ENCODE measurements around the gene GPR21.

GPR21 gene

GRCh38 chr9:123000371-123001068 lies 32.9 kb upstream of the GPR21 start:
- no peak overlapping the region for H3K4me3 ChIP-seq (ENCODE audit: low read depth, low read length)
- TF ChIP-seq CTCF (IDR thresholded peaks at IDR 0.05; ENCODE audit: low read depth, low read length): no peak

DNA sequence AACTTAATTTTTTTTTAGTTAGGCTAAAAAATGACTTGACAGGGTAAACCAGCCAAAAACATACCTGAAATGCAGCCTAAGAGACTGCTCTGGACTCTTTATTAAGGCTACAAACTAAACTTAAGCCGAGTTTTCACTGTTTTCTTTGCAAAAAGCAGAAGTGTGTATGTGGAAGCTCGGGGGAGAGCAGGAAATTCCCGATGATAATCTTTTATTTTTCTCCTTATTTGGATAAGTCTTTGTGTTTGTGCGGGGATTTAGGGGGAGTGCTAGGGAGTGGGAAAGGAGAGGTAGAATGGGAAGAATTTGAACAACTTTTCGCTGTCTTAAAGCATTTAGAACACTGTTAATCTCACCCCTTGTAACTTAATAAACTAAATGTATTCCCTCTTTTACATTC lies 30.7 kb upstream of the GPR21 start:
- no peak for TF ChIP-seq CTCF (IDR thresholded peaks at IDR 0.05; ENCODE audit: low read depth, low read length)

DNA sequence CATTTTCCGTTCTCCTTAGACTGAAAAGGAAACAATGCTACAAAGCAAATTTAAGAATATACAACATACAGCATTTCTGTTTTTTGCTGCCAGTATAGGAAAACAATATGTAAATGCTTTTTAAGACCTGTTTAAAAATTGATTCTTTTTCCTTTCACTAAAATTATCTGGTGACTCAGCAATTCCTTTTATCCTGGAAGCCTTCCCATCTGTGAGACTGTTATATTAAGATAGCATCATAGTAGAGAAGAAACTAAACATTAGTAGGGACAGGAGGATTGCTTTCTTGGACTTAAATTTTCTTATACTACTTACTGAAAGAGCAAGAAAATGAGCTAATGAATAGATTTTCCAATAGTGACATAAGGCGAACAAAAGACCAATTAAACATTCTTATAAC lies 30.0 kb upstream of the GPR21 start:
- H3K4me3 ChIP-seq (ENCODE audit: low read depth, low read length): no peak overlapping the region
- no peak for TF ChIP-seq CTCF (IDR thresholded peaks at IDR 0.05; ENCODE audit: low read depth, low read length)

More for the DNA sequence above, 30.7 kb upstream of the GPR21 start:
- no peak overlapping the region for H3K4me3 ChIP-seq (ENCODE audit: low read depth, low read length)

DNA sequence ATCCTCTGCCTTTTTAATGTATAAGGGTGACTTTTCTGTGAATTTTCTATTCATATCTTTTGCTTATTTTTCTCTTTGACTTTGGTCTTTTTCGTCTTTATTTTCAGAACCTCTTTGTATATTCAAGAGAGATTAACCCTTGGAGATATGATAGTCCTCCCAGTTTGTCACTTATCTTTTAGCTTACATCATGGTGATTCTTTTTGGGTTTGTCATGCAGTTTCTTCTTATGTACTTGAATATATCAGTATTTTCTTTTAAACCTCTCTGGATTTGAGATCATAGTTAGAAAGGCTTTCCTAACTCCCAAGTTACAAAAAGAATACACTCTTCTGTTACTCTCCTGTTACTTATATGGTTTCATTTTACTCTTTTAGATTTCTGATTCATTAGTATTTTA lies 27.5 kb upstream of the GPR21 start:
- H3K4me3 ChIP-seq (ENCODE audit: low read depth, low read length): no peak overlapping the region
- TF ChIP-seq CTCF (IDR thresholded peaks at IDR 0.05; ENCODE audit: low read depth, low read length): no peak

DNA sequence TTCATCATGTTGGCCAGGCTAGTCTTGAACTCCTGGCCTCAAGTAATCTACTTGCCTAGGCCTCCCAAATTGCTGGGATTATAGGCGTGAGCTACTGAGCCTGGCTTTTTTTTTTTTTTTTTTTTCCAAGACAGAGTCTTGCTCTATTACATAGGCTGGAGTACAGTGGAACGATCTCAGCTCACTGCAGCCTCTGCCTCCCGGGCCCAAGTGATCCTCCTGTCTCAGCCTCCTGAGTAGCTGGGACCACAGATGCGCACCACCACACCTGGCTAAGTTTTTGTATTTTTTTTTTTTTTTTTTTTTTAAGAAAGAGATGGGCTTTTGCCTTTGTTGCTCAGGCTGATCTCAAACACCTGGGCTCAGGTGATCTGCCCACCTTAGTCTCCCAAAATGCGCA lies 26.2 kb upstream of the GPR21 start:
- no peak overlapping the region for H3K4me3 ChIP-seq (ENCODE audit: low read depth, low read length)
- no peak for TF ChIP-seq CTCF (IDR thresholded peaks at IDR 0.05; ENCODE audit: low read depth, low read length)

DNA sequence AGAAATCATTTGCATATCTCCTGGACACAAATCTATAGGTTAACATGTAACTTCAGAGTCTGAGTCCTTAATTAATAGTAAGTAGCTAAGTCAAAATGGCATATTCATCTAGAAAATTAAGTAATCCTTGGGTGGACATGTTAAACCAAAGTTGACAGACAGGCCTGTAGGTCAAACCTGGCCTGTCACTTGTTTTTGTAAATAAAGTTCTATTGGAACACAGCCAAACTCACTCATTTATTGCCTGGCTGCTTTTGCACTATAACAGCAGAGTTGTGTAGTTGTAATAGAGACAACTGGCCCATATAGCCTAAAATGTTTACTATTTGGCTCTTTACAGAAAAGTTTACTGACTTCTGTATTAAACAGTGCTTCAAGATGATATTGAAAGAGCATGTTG lies 24.6 kb upstream of the GPR21 start:
- TF ChIP-seq CTCF (IDR thresholded peaks at IDR 0.05; ENCODE audit: low read depth, low read length): no peak

GRCh38 chr9:123011380-123011779 lies 22.1 kb upstream of the GPR21 start:
- H3K4me3 ChIP-seq (ENCODE audit: low read depth, low read length): no peak overlapping the region
- no peak for TF ChIP-seq CTCF (IDR thresholded peaks at IDR 0.05; ENCODE audit: low read depth, low read length)

More for the DNA sequence above, 24.6 kb upstream of the GPR21 start:
- no peak overlapping the region for H3K4me3 ChIP-seq (ENCODE audit: low read depth, low read length)

Measured in WI38 (cell line).